Motor neuron (in vitro differentiated cells): ENCODE measurements around the gene SCGB1A1. TPM values are rescaled to one million over a fixed set of nuclear protein-coding genes. Genes with fewer than 3 reads are reported as not detected.

Experiments
- ATAC-seq, 8 experiments: fragments of 200-7000 bp; cut with Tn5 transposase; replicated peaks in 6 of 8; 2 replicates each; pipeline ENCODE4 v1.8.0; 2021; ENCODE audit warnings: mild to moderate bottlenecking in 8 of 8, moderate library complexity in 8 of 8
- H3K27ac ChIP-seq, 2 donors: fragments of 250-450 bp; sonication (Bioruptor Pico); 2 replicates each; pipeline ENCODE4 v1.9.0; 2021; ENCODE audit warnings: antibody characterized with exemption in 2 of 2, mild to moderate bottlenecking in 2 of 2, moderate library complexity in 1 of 2
- H3K4me1 ChIP-seq, 2 donors: fragments of 250-450 bp; sonication (Bioruptor Pico); replicated peaks in 1 of 2; 2 replicates each; pipeline ENCODE4 v1.6.1; 2021; ENCODE audit warnings: antibody characterized with exemption in 2 of 2, mild to moderate bottlenecking in 2 of 2, moderate library complexity in 1 of 2
- H3K4me3 ChIP-seq, 5 donors: fragments of 250-450 bp; sonication (Bioruptor Pico); 2 replicates each; pipeline ENCODE4 v1.9.0; 2021; ENCODE audit warnings: antibody characterized with exemption in 5 of 5, mild to moderate bottlenecking in 5 of 5, moderate library complexity in 4 of 5
- WGBS, 10 experiments: fragments of 450-650 bp; shearing (Covaris generic); methylation state at CpG; one replicate each; pipeline ENCODE4 v1.0.0; 2022; 5-methylcytosine and 5-hydroxymethylcytosine counted together
- in situ Hi-C, 9 experiments: fragments of 400-800 bp; cut with MboI; loops; one replicate each; pipeline ENCODE4 v1.15.0; 2021; ENCODE audit warnings: low sequenced_read_pairs in 9 of 9, low pct_unique_long_range_greater_than_20kb in 2 of 9; ENCODE audit not compliant: unreplicated experiment in 9 of 9
- total RNA-seq, 8 experiments: library from RNA; unstranded; fragments of 300-600 nt; gene quantifications; 2 replicates each; pipeline versions ENCODE4 v1.2.3 to v1.2.4, GENCODE V29; 2022

The SCGB1A1 gene
- total RNA-seq, 8 experiments from 2014 or later: not detected

- Histone ChIP-seq H3K27ac (no peak overlapping the region), H3K4me3 (no peak overlapping the region), H3K4me1 (peaks cover 0 to 6% of the 10 kb centered on the region in 2 donors)
- in situ Hi-C loops: no loop called here
- WGBS, 10 experiments: 0 to 100% (median 76%) methylated on average over 1 to 2 of the region's 4 CpGs; no CpG with 5 or more reads in 2 of the 10 experiments
- ATAC-seq: no peak
Observed at GRCh38 chr11:62457478-62457877, 38.6 kb downstream of the SCGB1A1 start.

- ATAC-seq: peak in 1 of 8 experiments; percentile 14
- in situ Hi-C loops: no loop called here
- peaks cover 0 to 6% of the 10 kb centered on the region in 2 donors for H3K4me1 ChIP-seq
- no peak overlapping the region for H3K27ac ChIP-seq
- H3K4me3 ChIP-seq: no peak overlapping the region
- 0 to 80% (median 50%) methylated on average over 1 to 4 of the region's 4 CpGs; no CpG with 5 or more reads in 3 of the 10 experiments for WGBS, 10 experiments
Observed at GRCh38 chr11:62458212-62459002, 39.6 kb downstream of the SCGB1A1 start.

GRCh38 chr11:62459080-62459479 is 40.2 kb downstream of the SCGB1A1 start:
- no peak for ATAC-seq
- Histone ChIP-seq H3K4me1 (peaks cover 0 to 6% of the 10 kb centered on the region in 2 donors), H3K4me3 (no peak overlapping the region), H3K27ac (no peak overlapping the region)
- 33% methylated on average over 1 of the region's 1 CpG; no CpG with 5 or more reads in 9 of the 10 experiments for WGBS, 10 experiments
- in situ Hi-C loops: no loop called here

GRCh38 chr11:62461740-62462507 is 43.1 kb downstream of the SCGB1A1 start:
- Histone ChIP-seq H3K4me1 (peaks cover 0 to 6% of the 10 kb centered on the region in 2 donors), H3K27ac (no peak overlapping the region), H3K4me3 (no peak overlapping the region)
- ATAC-seq: peak in 4 of 8 experiments; percentile 29 to 95 (median 88)
- 29 to 90% (median 60%) methylated on average over 1 to 10 of the region's 15 CpGs; no CpG with 5 or more reads in 1 of the 10 experiments for WGBS, 10 experiments
- in situ Hi-C loops: no loop called here

GRCh38 chr11:62462508-62462892 is 43.7 kb downstream of the SCGB1A1 start:
- peaks cover 0 to 6% of the 10 kb centered on the region in 2 donors for H3K4me1 ChIP-seq
- in situ Hi-C loops: no loop called here
- no peak for ATAC-seq
- H3K27ac ChIP-seq: no peak overlapping the region
- WGBS, 10 experiments: 32 to 91% (median 82%) methylated on average over 2 to 8 of the region's 9 CpGs; no CpG with 5 or more reads in 1 of the 10 experiments
- no peak overlapping the region for H3K4me3 ChIP-seq

GRCh38 chr11:62463121-62463542 is 44.3 kb downstream of the SCGB1A1 start:
- ATAC-seq: peak in 2 of 8 experiments; percentile 24 to 59
- in situ Hi-C loops: no loop called here
- Histone ChIP-seq H3K4me1 (peaks cover 0 to 6% of the 10 kb centered on the region in 2 donors), H3K4me3 (no peak overlapping the region), H3K27ac (no peak overlapping the region)
- WGBS, 10 experiments: 10 to 100% (median 79%) methylated on average over 1 to 6 of the region's 6 CpGs; no CpG with 5 or more reads in 4 of the 10 experiments

GRCh38 chr11:62464655-62465054 is 45.8 kb downstream of the SCGB1A1 start:
- no peak overlapping the region for H3K27ac ChIP-seq
- ATAC-seq: no peak
- no peak overlapping the region for H3K4me3 ChIP-seq
- in situ Hi-C loops: no loop called here
- WGBS, 10 experiments: 50 to 100% (median 76%) methylated on average over 1 to 6 of the region's 7 CpGs; no CpG with 5 or more reads in 2 of the 10 experiments
- H3K4me1 ChIP-seq: peaks cover 0 to 6% of the 10 kb centered on the region in 2 donors

GRCh38 chr11:62466444-62466843 is 47.6 kb downstream of the SCGB1A1 start:
- in situ Hi-C loops: no loop called here
- Histone ChIP-seq H3K27ac (no peak overlapping the region), H3K4me3 (no peak overlapping the region), H3K4me1 (peaks cover 0 to 6% of the 10 kb centered on the region in 2 donors)
- 39 to 100% (median 95%) methylated on average over 1 to 2 of the region's 2 CpGs for WGBS, 10 experiments
- ATAC-seq: no peak

- 0 to 100% (median 48%) methylated on average over 1 to 2 of the region's 2 CpGs for WGBS, 10 experiments
- Histone ChIP-seq H3K27ac (no peak overlapping the region), H3K4me1 (peaks cover 0 to 2% of the 10 kb centered on the region in 2 donors), H3K4me3 (no peak overlapping the region)
- in situ Hi-C loops: no loop called here
- ATAC-seq: no peak
Observed at GRCh38 chr11:62468577-62468976, 49.7 kb downstream of the SCGB1A1 start.

GRCh38 chr11:62471603-62472002 is 52.8 kb downstream of the SCGB1A1 start:
- 88 to 100% (median 100%) methylated on average over 1 to 5 of the region's 7 CpGs; no CpG with 5 or more reads in 3 of the 10 experiments for WGBS, 10 experiments
- Histone ChIP-seq H3K4me1 (peaks cover 0 to 2% of the 10 kb centered on the region in 2 donors), H3K27ac (no peak overlapping the region), H3K4me3 (no peak overlapping the region)
- ATAC-seq: no peak
- in situ Hi-C loops: no loop called here

- WGBS, 10 experiments: 0 to 100% (median 80%) methylated on average over 1 to 4 of the region's 9 CpGs; no CpG with 5 or more reads in 3 of the 10 experiments
- peak in 7 of 8 experiments; percentile 35 to 78 (median 53) for ATAC-seq
Observed at GRCh38 chr11:62472063-62472884, 53.4 kb downstream of the SCGB1A1 start.

More at GRCh38 chr11:62472063-62472884, 53.4 kb downstream of the SCGB1A1 start:
- in situ Hi-C loops: no loop called here
- Histone ChIP-seq H3K4me3 (no peak overlapping the region), H3K4me1 (peaks cover 0 to 2% of the 10 kb centered on the region in 2 donors), H3K27ac (no peak overlapping the region)
